NCI-H2171 treated with DMSO at 0.1 percent for 48 hours (cell line): Measurements from ENCODE around the gene AP1M1.
"Not testable (repeated sequence)": the region's sequence is repeated elsewhere in the genome, so short reads cannot be mapped to it uniquely, and the experiment has no call there.

Experiments used
- DNase-seq: peaks from one replicate; lab custom pipeline; 2025; lab: John Stamatoyannopoulos, UW

AP1M1 gene

DNA sequence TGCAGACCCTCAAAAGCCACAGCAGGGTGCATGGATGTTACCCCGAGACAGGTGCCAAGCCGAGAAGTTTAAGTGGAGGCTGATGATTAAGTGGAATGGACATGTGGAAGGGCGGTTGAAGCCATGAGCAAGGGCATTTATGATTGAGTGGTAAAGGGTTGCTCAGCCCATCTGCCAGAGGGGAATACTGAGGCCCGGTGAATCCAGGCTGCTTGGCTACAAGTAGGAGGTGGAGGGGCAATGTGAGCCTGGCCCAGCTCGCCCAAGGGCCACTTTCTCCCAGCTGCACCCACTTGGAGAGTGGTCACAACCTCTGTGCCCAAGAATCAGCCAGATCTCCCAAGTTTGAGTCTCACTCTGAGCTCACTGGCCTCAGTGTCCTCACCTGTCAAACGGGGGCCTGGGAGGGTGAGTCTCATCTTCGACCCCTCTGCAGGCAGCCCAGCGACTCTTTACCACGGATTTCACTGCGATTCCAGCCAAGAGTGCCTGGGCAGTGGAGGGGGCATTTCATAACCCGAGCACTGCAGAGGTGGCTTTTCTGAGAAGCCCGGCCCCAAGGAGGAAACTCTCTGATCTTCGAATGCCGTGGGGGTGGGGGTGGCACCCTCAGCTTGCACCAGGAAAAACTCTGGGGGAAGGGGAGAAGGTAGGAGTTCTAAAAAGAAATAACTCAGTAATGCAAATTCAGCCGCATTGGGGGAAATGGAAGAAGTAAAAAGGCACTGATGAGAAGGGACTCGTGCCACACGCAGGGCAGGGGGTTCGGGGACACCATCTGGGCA is 64.1 kb downstream of the AP1M1 start:
- DNase-seq, result no peak

DNA sequence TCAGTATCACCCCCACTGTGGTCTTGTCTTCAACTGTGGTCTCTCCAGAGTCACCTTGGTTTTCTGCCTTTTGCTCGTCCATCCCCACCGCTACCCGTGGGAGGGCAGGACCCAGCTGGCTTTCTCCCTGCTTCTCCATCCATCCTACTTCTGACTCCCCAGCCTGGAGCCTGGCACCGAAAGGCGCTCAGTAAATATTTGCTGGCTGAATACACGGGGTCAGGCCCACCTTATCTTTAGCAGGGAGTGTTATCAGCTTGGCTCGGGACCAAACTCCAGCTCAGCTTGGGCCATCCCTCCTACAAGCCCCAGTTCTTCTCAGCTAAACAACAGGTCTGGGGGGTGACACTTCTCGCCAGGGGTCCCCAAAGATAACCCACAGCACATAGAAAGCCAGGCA is 64.9 kb downstream of the AP1M1 start:
- no peak for DNase-seq

- no peak for DNase-seq
Measured at GRCh38 chr19:16263141-16263761, 65.5 kb downstream of the AP1M1 start.

GRCh38 chr19:16265205-16265604 is 67.5 kb downstream of the AP1M1 start:
- DNase-seq, result no peak

DNA sequence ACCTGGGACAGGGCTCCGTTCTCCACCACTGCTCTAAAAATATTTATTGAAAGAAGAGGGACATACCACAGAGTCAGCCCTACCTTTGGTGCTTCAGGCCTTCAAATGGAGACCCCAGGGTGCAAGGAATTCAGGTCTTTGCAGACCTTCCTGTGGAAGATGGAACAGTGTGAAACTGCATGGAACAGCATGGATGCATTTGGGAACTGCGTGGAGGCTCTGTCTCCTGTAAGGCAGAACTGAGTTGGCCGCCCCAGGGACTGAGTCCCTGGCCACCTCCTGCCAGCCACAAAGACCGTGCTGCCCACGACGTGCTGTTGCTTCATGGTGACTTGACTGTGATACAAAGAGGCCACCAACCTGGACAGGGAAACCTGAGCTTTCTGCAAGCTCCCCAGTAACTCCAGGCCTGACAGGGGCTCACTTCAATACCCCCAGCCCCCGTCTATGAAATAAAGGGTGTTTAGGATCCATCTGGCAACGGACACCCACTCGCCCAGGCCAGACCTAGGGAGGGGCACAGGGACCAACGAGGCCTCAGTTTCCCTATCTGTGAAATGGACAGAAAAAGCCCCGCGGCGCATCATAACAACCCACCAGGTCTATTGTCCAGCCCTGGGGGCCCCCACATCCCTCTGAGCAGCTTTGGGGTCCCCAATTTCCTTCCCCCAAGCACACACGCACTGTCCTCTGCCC is 68.3 kb downstream of the AP1M1 start:
- no peak for DNase-seq

- DNase-seq, result no peak
Measured at GRCh38 chr19:16266586-16266942, 68.9 kb downstream of the AP1M1 start.

- no peak for DNase-seq
Measured at GRCh38 chr19:16268676-16269319, 71.1 kb downstream of the AP1M1 start.

DNA sequence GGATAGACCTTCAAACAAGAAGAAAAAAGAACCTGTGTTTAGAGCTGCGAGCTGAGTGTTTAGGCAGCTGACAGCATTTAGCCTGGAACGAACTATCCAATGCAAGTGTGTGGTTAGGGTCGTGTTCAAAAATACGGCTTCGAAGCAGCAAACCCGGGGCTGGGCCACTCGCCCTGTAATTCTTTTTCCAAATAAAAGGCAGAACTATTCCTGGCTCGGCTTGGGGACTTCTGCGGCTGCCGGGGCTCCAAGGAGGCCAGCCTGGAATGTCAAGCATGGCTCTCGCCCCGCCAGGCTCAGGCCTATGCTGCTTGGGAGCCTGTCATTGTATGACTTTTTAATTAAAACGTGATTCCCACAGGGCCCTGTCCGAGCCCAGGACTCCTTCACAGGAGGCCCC is 75.2 kb downstream of the AP1M1 start:
- no peak for DNase-seq

GRCh38 chr19:16274447-16274846 is 76.7 kb downstream of the AP1M1 start:
- DNase-seq, result no peak

DNA sequence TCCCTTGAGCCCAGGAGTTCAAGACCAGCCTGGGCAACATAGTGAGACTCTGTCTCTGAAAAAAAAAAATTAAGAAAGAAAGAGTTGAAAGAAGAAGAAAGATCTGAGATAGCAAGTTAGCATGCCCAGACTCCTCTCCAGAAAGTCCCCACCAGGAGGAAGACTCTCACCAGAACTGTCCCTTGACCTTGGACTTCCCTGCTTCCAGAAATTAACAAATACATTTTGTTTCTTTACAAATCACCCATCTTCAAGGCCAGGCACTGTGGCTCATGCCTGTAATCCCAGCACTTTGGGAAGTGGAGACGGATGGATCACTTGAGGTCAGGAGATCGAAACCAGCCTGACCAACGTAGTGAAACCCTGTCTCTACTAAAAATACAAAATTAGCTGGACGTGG is 82.6 kb downstream of the AP1M1 start:
- DNase-seq, result no peak

DNA sequence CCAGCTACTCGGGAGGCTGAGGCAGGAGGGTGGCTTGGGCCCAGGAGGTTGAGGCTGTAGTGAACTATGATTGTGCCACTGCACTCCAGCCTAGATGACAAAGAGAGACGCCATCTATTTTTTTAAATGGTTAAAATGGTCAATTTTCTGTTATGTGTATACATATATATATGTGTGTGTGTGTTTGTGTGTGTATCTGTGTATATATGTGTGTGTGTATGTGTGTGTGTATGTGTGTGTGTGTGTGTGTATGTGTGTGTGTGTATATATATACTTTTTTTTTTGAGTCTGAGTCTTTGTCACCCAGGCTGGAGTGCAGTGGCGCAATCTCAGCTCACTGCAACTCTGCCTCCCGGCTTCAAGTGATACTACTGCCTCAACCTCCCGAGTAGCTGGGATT is 84.0 kb downstream of the AP1M1 start:
- DNase-seq, result no peak

DNA sequence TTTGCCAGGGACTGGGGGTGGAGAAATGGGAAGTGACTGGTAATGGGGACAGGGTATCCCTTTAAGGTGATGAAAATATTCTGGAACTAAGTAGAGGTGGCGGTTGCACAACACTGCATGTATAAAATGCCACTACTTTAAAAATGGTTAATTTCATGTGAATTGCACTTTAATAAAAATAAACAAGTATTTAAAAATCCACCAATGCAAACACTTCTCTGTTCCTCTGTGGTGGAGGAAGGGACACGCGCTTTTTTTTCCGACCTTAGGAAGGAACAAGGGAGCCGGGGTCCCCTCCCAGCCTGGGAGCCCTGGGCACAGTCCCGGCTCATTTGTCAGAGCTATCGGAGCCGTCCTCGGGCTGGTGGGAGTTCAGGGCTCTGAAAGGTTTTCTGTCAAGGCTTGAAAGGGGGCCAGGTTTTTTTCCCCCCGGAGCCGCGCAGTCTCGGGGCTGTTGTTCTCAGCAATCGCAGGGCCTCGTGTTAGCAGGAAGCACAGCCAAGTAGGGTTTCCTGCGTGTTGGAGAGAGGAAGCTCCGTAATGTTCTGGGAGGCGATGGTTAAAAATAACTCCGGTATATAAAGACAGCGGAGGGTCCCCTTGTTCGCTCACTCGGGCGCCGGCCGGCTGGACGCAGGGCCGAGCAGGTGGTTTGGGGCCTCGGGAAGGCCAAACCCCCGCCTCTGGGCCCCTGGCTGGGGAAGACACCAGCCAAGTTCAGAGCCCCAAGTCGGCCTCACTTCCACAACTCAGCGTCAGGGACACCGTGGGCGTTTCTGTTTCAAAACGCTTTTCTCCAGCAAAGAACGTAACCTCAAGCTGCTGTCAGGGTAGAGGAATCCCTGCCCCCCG is 85.7 kb downstream of the AP1M1 start:
- DNase-seq, result no peak

DNA sequence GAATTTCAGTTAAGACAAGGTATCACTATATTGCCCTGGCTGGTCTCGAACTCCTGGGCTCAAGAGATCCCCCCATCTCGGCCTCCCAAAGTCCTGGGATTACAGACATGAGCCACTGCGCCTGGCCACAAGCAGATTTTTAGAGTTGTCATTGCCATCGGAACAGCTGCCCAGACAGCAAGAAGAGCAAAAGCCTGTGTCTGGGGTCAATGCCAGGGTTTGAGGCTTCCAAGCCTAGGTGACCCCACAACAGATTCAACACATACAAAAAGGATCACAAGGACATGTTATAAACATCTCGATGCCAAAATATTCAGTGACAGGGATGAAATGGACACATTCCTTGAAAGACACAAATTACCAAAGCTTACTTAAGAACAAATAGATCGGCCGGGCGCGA is 86.8 kb downstream of the AP1M1 start:
- DNase-seq, result no peak

- not testable (repeated sequence) for DNase-seq
Measured at GRCh38 chr19:16285079-16285478, 87.4 kb downstream of the AP1M1 start.

DNA sequence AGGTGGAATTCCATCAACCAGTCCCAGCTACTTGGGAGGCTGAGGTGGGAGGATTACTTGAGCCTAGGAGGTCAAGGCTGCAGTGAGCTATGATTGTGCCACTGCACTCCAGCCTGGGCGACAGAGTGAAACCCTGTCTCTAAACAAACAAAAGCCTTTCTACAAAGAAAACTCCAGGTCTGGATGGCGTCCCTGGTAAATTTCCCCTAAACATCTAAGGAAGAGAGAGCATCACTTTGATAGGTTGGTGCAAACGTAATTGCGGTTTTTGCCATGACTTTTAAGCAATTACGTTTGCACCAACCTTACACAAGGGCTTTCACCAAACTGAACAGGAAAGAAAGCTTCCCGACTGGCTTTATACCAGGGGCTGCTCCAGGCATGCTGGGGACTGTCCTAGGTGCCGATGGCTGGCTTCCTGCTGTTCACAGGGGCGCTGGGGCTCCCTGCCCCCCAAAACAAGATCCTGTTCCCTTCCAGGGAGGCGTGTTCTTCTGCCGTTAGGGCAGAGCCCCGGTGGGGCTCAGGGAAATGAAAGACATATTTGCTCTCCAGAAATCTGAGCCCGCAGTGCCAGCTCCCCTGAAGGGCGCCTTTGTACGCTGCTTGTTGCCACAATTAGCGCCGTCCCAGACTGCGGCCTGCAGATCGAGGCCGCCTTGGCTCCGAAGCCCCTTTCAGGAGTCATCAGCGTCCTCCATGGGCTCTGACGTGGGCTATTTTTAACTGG is 88.2 kb downstream of the AP1M1 start:
- DNase-seq, result peak; percentile 29

GRCh38 chr19:16288544-16288943 is 90.8 kb downstream of the AP1M1 start:
- DNase-seq, result no peak

DNA sequence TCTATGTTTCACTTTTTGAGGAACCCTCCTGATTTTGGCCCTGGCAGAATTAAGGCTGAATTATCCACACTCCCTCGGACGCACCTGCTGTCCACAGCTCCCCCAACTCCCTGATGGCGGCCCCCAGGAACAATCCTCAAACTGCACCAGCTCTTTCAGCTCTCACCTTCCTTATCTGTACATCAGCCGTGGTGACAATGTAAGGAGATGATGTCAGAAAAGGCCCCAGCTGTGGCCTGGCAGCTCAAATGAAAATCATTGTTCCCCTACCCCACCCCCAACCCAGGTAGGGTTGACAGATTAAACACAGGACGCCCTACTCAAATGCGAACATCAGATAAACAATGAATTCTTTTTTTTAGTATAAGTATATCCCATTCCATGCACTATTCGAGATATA is 91.9 kb downstream of the AP1M1 start:
- DNase-seq, result peak; percentile 12

DNA sequence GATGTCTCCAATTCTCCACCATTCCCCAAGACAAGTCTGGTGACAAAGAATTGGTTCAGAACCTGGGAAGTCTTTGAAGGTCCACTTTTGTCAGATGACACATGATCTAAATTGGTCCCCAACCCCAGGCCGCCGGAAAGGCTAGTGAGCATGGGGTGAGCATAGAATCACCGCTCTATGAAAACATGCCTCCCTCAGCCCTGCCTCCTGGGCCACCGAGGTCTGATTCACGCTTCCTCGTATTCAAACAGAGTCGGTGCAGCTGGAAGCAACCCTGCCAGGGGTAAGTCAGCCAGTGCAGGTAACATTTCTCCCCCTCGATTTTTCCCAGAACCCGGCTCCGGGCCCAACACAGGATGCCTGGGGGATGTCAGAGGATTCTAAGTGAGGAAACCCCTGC is 93.0 kb downstream of the AP1M1 start:
- DNase-seq, result no peak

DNA sequence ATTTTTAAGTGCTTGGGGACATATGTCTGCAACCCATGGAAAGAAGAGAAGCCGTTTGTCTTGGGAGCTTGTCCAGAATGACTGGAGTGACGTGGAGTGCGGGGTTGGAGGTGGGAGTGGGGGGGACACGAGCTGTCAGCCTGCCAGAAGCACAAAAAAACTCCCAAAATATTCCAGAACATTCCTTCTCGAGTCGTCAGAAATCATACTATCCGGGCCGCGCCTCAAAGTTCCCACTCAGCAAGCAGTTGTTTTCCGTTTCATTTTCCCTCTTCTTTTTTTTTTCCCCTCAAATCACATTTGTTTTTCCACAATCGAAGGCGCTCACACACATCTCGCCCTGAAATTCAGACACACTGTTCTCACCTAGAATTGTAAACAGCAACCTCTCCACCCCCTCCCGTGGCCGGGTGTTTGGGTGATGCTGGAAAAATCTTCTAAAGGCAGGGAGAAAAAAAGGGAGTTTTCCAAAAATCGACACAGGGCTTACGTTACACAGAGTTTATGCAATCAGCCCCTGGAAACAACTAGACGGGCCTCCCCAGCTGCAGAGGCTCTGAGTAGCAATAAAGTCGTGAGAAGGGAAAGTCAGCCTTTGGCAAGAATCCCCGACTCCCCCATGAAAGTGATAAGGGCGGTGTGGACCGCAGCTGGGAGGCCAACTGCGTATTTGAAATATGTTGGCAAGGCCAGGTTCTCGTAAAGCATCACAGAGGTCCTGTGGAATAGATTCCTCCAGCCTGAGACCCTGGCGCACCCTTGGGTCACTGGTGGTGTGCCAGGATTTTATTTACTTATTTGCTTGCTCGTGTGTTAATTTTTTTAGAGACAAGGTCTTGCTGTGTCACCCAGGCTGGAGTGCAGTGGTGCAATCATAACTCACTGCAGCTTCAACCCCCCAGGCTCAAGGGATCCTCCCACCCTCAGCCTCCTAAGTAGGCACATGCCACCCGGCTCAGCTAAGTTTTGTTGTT is 95.7 kb downstream of the AP1M1 start:
- no peak for DNase-seq

- no peak for DNase-seq
Measured at GRCh38 chr19:16295057-16295456, 97.3 kb downstream of the AP1M1 start.
